CD4-positive, alpha-beta T cell (primary cell): ENCODE measurements around the gene SVBP. TPM values are rescaled to one million over a fixed set of nuclear protein-coding genes. Genes with fewer than 3 reads are reported as not detected.

Experiments
- ATAC-seq: fragments of 200-7000 bp; cut with Tn5 transposase; one replicate; pipeline ENCODE4 v1.10.0; 2022; ENCODE audit warnings: mild to moderate bottlenecking; ENCODE audit not compliant: poor library complexity
- CTCF ChIA-PET: fragments of 350-600 bp; sonication (Branson Sonifier 250); formaldehyde crosslinking; loops from one replicate; lab custom pipeline; 2021; ENCODE audit warnings: antibody characterized with exemption, inconsistent platforms; lab: Charles Lee
- POLR2A ChIA-PET: fragments of 350-600 bp; sonication (Branson Sonifier 250); formaldehyde crosslinking; loops from one replicate; lab custom pipeline; 2021; ENCODE audit warnings: antibody characterized with exemption, inconsistent platforms; lab: Charles Lee
- DNase-seq, 14 experiments: peaks; one replicate each; pipeline ENCODE4 v3.0.0-alpha.2; 2013 to 2020; ENCODE audit warnings: mixed read lengths in 2 of 14
- H3K27ac ChIP-seq, 2 donors: one replicate each; pipeline versions ENCODE4 v1.5.1 to v1.7.0; 2013; ENCODE audit warnings: low read length in 2 of 2, low read depth in 1 of 2, mild to moderate bottlenecking in 1 of 2
- H3K27me3 ChIP-seq, 2 experiments: 1 replicate in 1 of 2; 2 replicates in 1 of 2; pipeline versions ENCODE4 v1.6.1 to v1.7.0; 2013; ENCODE audit warnings: low read length in 2 of 2, control low read depth in 1 of 2, mild to moderate bottlenecking in 1 of 2, moderate library complexity in 1 of 2; ENCODE audit not compliant: insufficient read depth in 2 of 2, control insufficient read depth in 1 of 2
- H3K36me3 ChIP-seq: one replicate; pipeline ENCODE4 v1.6.1; 2013; ENCODE audit warnings: low read length, control low read depth; ENCODE audit not compliant: insufficient read depth
- H3K4me1 ChIP-seq: one replicate; pipeline ENCODE4 v1.6.1; 2013; ENCODE audit warnings: low read length, control low read depth; ENCODE audit not compliant: insufficient read depth
- H3K4me3 ChIP-seq: one replicate; pipeline ENCODE4 v1.5.1; 2013; ENCODE audit warnings: mild to moderate bottlenecking, low read length, moderate library complexity
- H3K9me3 ChIP-seq, 2 experiments: 1 replicate in 1 of 2; 2 replicates in 1 of 2; pipeline versions ENCODE4 v1.6.1 to v1.7.0; 2013; ENCODE audit warnings: low read length in 2 of 2, mild to moderate bottlenecking in 2 of 2, control low read depth in 1 of 2, moderate library complexity in 1 of 2; ENCODE audit not compliant: control insufficient read depth in 1 of 2, insufficient read depth in 1 of 2
- H3K27ac Mint-ChIP-seq: one replicate; pipeline ENCODE4 v1.8.0; 2020; ENCODE audit warnings: mixed read lengths
- H3K27me3 Mint-ChIP-seq: one replicate; pipeline ENCODE4 v1.8.0; 2021; ENCODE audit warnings: mixed read lengths
- H3K36me3 Mint-ChIP-seq: one replicate; pipeline ENCODE4 v1.8.0; 2021; ENCODE audit warnings: low read depth, mixed read lengths
- H3K4me1 Mint-ChIP-seq: one replicate; pipeline ENCODE4 v1.8.0; 2021; ENCODE audit warnings: low read depth, mixed read lengths
- H3K4me3 Mint-ChIP-seq: one replicate; pipeline ENCODE4 v1.8.0; 2020; ENCODE audit warnings: mild to moderate bottlenecking, mixed read lengths
- H3K9me3 Mint-ChIP-seq: one replicate; pipeline ENCODE4 v1.8.0; 2020; ENCODE audit warnings: mixed read lengths
- intact Hi-C, 2 experiments: fragments of 100-400 bp; cut with DNase I in 1 of 2; cut with micrococcal nuclease in 1 of 2; formaldehyde crosslinking; loops; one replicate each; pipeline versions ENCODE4 v1.15.1 to v1.9.0; 2023 to 2025; cut with DNase I, micrococcal nuclease
- total RNA-seq, 174 experiments: library from RNA in 2 of 174; stranded (reverse) in 2 of 174; gene quantifications; one replicate each; pipeline ENCODE4 v1.2.3 and lab custom pipeline; 2021 to 2026
- TF ChIP-seq, protein P1 (sequence below): fragments of 200-600 bp; IDR thresholded peaks from one replicate; pipeline ENCODE4 v1.8.0; 2022; ENCODE audit warnings: antibody characterized with exemption, mild to moderate bottlenecking

SVBP gene
- total RNA-seq, 2 experiments from 2014 or later = 19.2 to 21.3 TPM

DNA sequence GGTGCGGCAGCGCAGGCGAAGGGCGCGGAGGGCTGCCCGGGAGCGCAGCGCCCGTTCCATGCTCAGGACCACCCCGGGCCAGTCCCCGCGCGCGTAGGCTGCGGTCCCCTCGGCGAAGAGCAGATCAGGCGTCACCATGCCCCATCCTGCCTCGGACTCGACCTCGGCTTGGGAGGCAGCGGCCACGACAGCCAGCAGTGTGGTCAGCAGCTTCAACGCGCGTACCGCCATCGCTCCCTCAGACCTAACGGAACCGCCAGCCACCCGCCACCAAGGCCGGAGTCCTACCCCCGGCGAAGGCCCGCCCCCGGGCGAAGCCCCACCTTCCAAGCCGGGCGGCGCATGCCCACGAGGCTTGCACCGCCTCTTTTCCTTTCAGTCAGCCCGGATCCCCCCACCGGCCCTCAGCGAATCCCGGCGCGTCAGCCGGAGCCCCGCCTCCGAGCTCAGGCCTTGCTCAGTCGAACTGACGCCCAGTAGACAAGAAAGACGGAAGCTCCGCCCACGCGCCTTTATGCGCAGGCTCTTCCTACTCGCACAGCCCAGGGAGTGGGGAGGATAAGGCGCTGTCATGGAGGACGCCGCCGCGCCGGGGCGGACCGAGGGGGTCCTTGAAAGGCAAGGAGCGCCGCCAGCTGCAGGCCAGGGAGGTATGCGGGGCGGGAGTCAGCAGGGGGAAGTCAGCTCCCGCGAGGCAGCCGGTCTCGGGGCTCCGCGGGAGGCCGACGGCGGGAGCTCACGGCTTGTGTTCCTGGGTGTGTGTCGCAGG, 50.3 kb downstream of the SVBP start, which contains the start of the genes C1orf50 and P3H1:
TSS of gene C1orf50 (plus strand) at position 509 of the 769 bp plus-strand sequence. CDS start at position 572, 63 bp downstream.
TSS of gene P3H1 (minus strand) at position 288 of the 769 bp plus-strand sequence. CDS start at position 231, 57 bp downstream.
- intact Hi-C loops = loop anchor here (1.0 to 10.0 kb wide), 15 partner anchors 49 to 1905 kb away; partner anchors contain the start of genes CDC20 (in 2 of the 2), ZNF691 (in 2 of the 2), B4GALT2 (in 1 of the 2) and CCDC30 (in 1 of the 2)

DNA sequence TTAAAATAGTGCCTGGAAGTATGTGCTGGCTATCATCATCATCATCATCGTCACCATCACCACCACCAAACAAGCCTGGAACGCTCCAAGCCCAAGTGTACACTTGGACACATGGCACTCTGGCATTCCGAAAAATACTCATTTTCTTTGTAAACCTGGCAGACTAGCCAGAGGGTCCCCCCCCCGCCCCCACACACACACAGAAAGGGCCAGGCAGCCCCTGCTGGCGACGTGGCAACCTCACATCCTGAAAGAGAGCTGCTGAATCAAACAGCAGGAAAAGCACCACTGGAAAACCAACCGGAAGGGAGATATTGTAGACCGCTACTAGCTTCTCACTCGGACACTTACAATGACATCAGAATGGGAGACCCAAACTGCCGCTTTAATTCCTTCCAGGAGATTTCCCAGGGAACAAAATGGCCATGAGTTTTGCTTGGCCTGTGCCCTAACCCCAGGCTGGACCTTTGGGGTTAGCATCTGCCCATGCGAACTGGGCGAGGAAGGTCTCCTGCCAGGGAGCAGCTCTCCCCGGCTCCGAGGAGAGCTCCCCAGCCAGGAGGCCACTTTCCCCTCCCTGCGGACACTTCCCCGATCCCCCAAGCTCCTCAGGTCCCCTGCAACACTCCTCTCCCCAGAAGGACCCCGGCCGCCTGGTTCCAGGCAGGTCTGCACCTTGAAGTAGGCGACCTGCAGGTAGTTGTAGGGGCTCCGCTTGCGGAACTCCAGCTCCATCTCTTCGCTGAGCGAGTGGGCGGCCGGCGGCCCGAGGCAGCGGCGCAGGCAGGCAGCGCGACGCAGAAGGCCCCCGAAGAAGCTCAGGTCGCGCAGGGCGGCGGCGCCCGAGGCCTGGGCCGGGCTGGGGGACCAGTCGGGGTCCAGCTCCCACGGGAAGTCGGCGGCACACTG, 51.1 kb downstream of the SVBP start:
- H3K27ac ChIP-seq = peak overlapping the region in 1 of 2 donors; percentile 50
- ATAC-seq (no peak), DNase-seq (peak in 12 of 14 experiments; percentile 5 to 68 (median 22))
- no peaks in the 10 kb centered on the region for H3K9me3 ChIP-seq
- H3K36me3 ChIP-seq = peaks cover 25% of the 10 kb centered on the region
- Mint-ChIP-seq H3K4me1 (peaks cover 33% of the 10 kb centered on the region), H3K9me3 (no peaks in the 10 kb centered on the region), H3K36me3 (peaks cover 19% of the 10 kb centered on the region), H3K4me3 (no peak overlapping the region), H3K27me3 (no peaks in the 10 kb centered on the region), H3K27ac (no peak overlapping the region)
- no peaks in the 10 kb centered on the region for H3K27me3 ChIP-seq
- intact Hi-C loops = loop anchor here (1.0 to 10.0 kb wide), 14 partner anchors 51 to 1904 kb away; partner anchors contain the start of genes CDC20 (in 2 of the 2), ZNF691 (in 2 of the 2), B4GALT2 (in 1 of the 2) and CCDC30 (in 1 of the 2)
- TF ChIP-seq, protein P1, sequence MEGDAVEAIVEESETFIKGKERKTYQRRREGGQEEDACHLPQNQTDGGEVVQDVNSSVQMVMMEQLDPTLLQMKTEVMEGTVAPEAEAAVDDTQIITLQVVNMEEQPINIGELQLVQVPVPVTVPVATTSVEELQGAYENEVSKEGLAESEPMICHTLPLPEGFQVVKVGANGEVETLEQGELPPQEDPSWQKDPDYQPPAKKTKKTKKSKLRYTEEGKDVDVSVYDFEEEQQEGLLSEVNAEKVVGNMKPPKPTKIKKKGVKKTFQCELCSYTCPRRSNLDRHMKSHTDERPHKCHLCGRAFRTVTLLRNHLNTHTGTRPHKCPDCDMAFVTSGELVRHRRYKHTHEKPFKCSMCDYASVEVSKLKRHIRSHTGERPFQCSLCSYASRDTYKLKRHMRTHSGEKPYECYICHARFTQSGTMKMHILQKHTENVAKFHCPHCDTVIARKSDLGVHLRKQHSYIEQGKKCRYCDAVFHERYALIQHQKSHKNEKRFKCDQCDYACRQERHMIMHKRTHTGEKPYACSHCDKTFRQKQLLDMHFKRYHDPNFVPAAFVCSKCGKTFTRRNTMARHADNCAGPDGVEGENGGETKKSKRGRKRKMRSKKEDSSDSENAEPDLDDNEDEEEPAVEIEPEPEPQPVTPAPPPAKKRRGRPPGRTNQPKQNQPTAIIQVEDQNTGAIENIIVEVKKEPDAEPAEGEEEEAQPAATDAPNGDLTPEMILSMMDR = peak; percentile 46
- peak overlapping the region; percentile 86 for H3K4me3 ChIP-seq
- POLR2A ChIA-PET = interaction anchor here (0.6 to 3.7 kb wide), 36 partner anchors 8 to 731 kb away, joined by 3 to 75 read pairs (median 4); partner anchors contain the start of genes CCDC30, ERMAP, PPCS and PPIH
- peaks cover 44% of the 10 kb centered on the region for H3K4me1 ChIP-seq
- CTCF ChIA-PET = interaction anchor here (0.7 to 2.6 kb wide), 13 partner anchors 14 to 732 kb away, joined by 3 to 10 read pairs (median 3); partner anchors contain the start of genes PPIH and ZNF691

More for the DNA sequence above, 50.3 kb downstream of the SVBP start, which contains the start of the genes C1orf50 and P3H1:
- ChIA-PET POLR2A (interaction anchor here (0.6 to 3.7 kb wide), 41 partner anchors 9 to 732 kb away, joined by 3 to 75 read pairs (median 4); partner anchors contain the start of genes CCDC30, ERMAP, PPCS and PPIH), CTCF (interaction anchor here (1.0 to 2.6 kb wide), 5 partner anchors 79 to 189 kb away, joined by 3 to 10 read pairs (median 3); partner anchors contain the start of genes PPIH and ZNF691)
- no peaks in the 10 kb centered on the region for H3K9me3 ChIP-seq
- peaks cover 17% of the 10 kb centered on the region for H3K36me3 ChIP-seq
- ATAC-seq = peak; percentile 92
- no peak within 1 kb of the TSS for H3K27ac Mint-ChIP-seq
- peak; percentile 98 to 100 (median 99) for DNase-seq
- H3K36me3 Mint-ChIP-seq = peaks cover 20% of the 10 kb centered on the region
- TF ChIP-seq, protein P1 = no peak
- no peak within 1 kb of the TSS for H3K4me3 Mint-ChIP-seq
- peak within 1 kb of the TSS; percentile 49 to 78 for H3K27ac ChIP-seq
- peak within 1 kb of the TSS; percentile 86 for H3K4me3 ChIP-seq
- H3K27me3 Mint-ChIP-seq = no peaks in the 10 kb centered on the region
- H3K27me3 ChIP-seq = no peaks in the 10 kb centered on the region
- peaks cover 47% of the 10 kb centered on the region for H3K4me1 ChIP-seq
- H3K9me3 Mint-ChIP-seq = no peaks in the 10 kb centered on the region
- peaks cover 35% of the 10 kb centered on the region for H3K4me1 Mint-ChIP-seq
